NT2/D1 (cell line): Measurements from ENCODE around the gene CCT6A.

ENCODE experiments used
- YY1 ChIP-seq: IDR thresholded peaks from 2 replicates; pipeline ENCODE4 v1.6.1; 2011; ENCODE audit not compliant: insufficient read length, insufficient read depth
- ZNF274 ChIP-seq: IDR thresholded peaks from 2 replicates; pipeline ENCODE4 v1.6.1; 2011; ENCODE audit warnings: mild to moderate bottlenecking, low read depth, low read length

- no peak for TF ChIP-seq YY1
- TF ChIP-seq ZNF274: no peak
Measured at GRCh38 chr7:56007891-56008290, 43.7 kb upstream of the CCT6A start.
